IMR-90 (cell line): ENCODE results near the gene GABBR2. TPM values are rescaled to one million over a fixed set of nuclear protein-coding genes. Genes with fewer than 3 reads are reported as not detected.
A peak's percentile ranks its signal among the peaks of the same experiment; 100 is the strongest.

Experiments
- ATAC-seq: fragments of 200-7000 bp; cut with Tn5 transposase; 2 replicates; pipeline ENCODE4 v1.9.1; 2020; ENCODE audit warnings: low read depth, mild to moderate bottlenecking, moderate library complexity
- BruUV-seq: library from RNA; stranded (reverse); fragments of 400-500 nt; replicated peaks from 2 replicates; lab custom pipeline; 2021; lab: Mats Ljungman, UMichigan
- CTCF ChIA-PET: fragments of 300-600 bp; formaldehyde crosslinking; extraction: SDS; loops from one replicate; lab custom pipeline; 2021; ENCODE audit warnings: antibody characterized with exemption; lab: Yijun Ruan, JAX
- POLR2A ChIA-PET: fragments of 300-600 bp; sonication (Branson Sonifier 250); formaldehyde crosslinking; loops from one replicate; lab custom pipeline; 2022; ENCODE audit warnings: antibody characterized with exemption; ENCODE audit not compliant: unreplicated experiment; lab: Charles Lee
- DNase-seq: peaks from one replicate; pipeline ENCODE4 v3.0.0; 2013
- H2AFZ ChIP-seq: replicated peaks from 2 replicates; pipeline ENCODE3; 2013; ENCODE audit warnings: low read length, mild to moderate bottlenecking; ENCODE audit not compliant: poor library complexity
- H2AK5ac ChIP-seq: 2 replicates; pipeline ENCODE4 v1.6.1; 2013; ENCODE audit warnings: low read depth, low read length, inconsistent platforms
- H2AK9ac ChIP-seq: replicated peaks from 2 replicates; pipeline ENCODE3; 2013; ENCODE audit warnings: mild to moderate bottlenecking, low read depth, low read length, moderate library complexity; ENCODE audit not compliant: poor library complexity
- H2BK120ac ChIP-seq: 2 replicates; pipeline ENCODE4 v1.6.1; 2013; ENCODE audit warnings: low read depth, low read length, inconsistent platforms
- H2BK15ac ChIP-seq: 3 replicates; pipeline ENCODE4 v1.6.1; 2013; ENCODE audit warnings: low read depth, low read length, inconsistent platforms
- H2BK20ac ChIP-seq: 2 replicates; pipeline ENCODE4 v1.6.1; 2013; ENCODE audit warnings: low read depth, mild to moderate bottlenecking, inconsistent platforms, low read length, moderate library complexity
- H2BK5ac ChIP-seq: 2 replicates; pipeline ENCODE4 v1.6.1; 2013; ENCODE audit warnings: mild to moderate bottlenecking, low read depth, low read length, inconsistent platforms; ENCODE audit not compliant: poor library complexity, severe bottlenecking
- H3K14ac ChIP-seq: replicated peaks from 2 replicates; pipeline ENCODE4 v1.6.1; 2013; ENCODE audit warnings: low read depth, low read length, inconsistent platforms
- H3K18ac ChIP-seq: 2 replicates; pipeline ENCODE4 v1.6.1; 2013; ENCODE audit warnings: low read depth, low read length, control low read depth
- H3K23ac ChIP-seq: 2 replicates; pipeline ENCODE4 v1.6.1; 2013; ENCODE audit warnings: low read depth, low read length, inconsistent platforms
- H3K27ac ChIP-seq: 2 replicates; pipeline ENCODE4 v1.5.1; 2013; ENCODE audit warnings: mild to moderate bottlenecking, control low read depth, low read length; ENCODE audit not compliant: insufficient read depth
- H3K27me3 ChIP-seq: 2 replicates; pipeline ENCODE4 v1.6.1; 2013; ENCODE audit warnings: low read length; ENCODE audit not compliant: control insufficient read depth, insufficient read depth
- H3K36me3 ChIP-seq: 2 replicates; pipeline ENCODE4 v1.6.1; 2013; ENCODE audit warnings: low read length, mixed read lengths; ENCODE audit not compliant: control insufficient read depth, insufficient read depth
- H3K4ac ChIP-seq: 2 replicates; pipeline ENCODE4 v1.6.1; 2013; ENCODE audit warnings: low read depth, low read length, inconsistent platforms
- H3K4me1 ChIP-seq: 2 replicates; pipeline ENCODE4 v1.6.1; 2013; ENCODE audit warnings: low read length, mixed read lengths; ENCODE audit not compliant: control insufficient read depth, insufficient read depth
- H3K4me2 ChIP-seq: 2 replicates; pipeline ENCODE4 v1.6.1; 2013; ENCODE audit warnings: low read depth, mild to moderate bottlenecking, control low read depth, low read length, moderate library complexity
- H3K4me3 ChIP-seq: 2 replicates; pipeline ENCODE4 v1.5.1; 2013; ENCODE audit warnings: low read depth, mild to moderate bottlenecking, control low read depth, low read length, moderate library complexity; ENCODE audit not compliant: insufficient read depth
- H3K56ac ChIP-seq: 2 replicates; pipeline ENCODE4 v1.6.1; 2013; ENCODE audit warnings: low read length, inconsistent platforms; ENCODE audit not compliant: insufficient read depth; ENCODE audit errors: extremely low read depth
- H3K79me1 ChIP-seq, 2 experiments: 2 replicates each; pipeline ENCODE4 v1.6.1; 2013; ENCODE audit warnings: low read length in 2 of 2, inconsistent platforms in 1 of 2, low read depth in 1 of 2
- H3K9ac ChIP-seq: 2 replicates; pipeline ENCODE4 v1.6.1; 2013; ENCODE audit warnings: low read depth, low read length, control low read depth
- H3K9me1 ChIP-seq: 2 replicates; pipeline ENCODE4 v1.6.1; 2013; ENCODE audit warnings: low read length, inconsistent platforms; ENCODE audit not compliant: insufficient read depth
- H3K9me3 ChIP-seq: 2 replicates; pipeline ENCODE4 v1.6.1; 2013; ENCODE audit warnings: low read length; ENCODE audit not compliant: control insufficient read depth, insufficient read depth
- H4K20me1 ChIP-seq: 2 replicates; pipeline ENCODE4 v1.6.1; 2013; ENCODE audit warnings: low read length, inconsistent platforms; ENCODE audit not compliant: insufficient read depth
- H4K5ac ChIP-seq: 2 replicates; pipeline ENCODE4 v1.6.1; 2013; ENCODE audit warnings: mild to moderate bottlenecking, low read depth, low read length, control low read depth
- H4K8ac ChIP-seq, 2 experiments: 2 replicates each; pipeline ENCODE4 v1.6.1; 2013; ENCODE audit warnings: low read depth in 2 of 2, low read length in 2 of 2, control low read depth in 1 of 2, inconsistent platforms in 1 of 2
- H4K91ac ChIP-seq: 2 replicates; pipeline ENCODE4 v1.6.1; 2013; ENCODE audit warnings: low read depth, low read length, inconsistent platforms; ENCODE audit not compliant: insufficient read depth
- CEBPB ChIP-seq: IDR thresholded peaks from 2 replicates; pipeline ENCODE4 v1.6.1; 2012; ENCODE audit warnings: low read depth, low read length, improper control_type of control experiment
- CTCF ChIP-seq: conservative IDR thresholded peaks from 2 replicates; pipeline ENCODE4 v1.5.1; 2012; ENCODE audit warnings: mild to moderate bottlenecking, low read depth, low read length, improper control_type of control experiment
- RAD21 ChIP-seq: IDR thresholded peaks from 2 replicates; pipeline ENCODE4 v1.6.1; 2012; ENCODE audit warnings: low read length, improper control_type of control experiment
- SMC3 ChIP-seq: fragments of 150-350 bp; IDR thresholded peaks from 2 replicates; pipeline ENCODE4 v1.6.1; 2016; ENCODE audit warnings: low read depth, mild to moderate bottlenecking, antibody characterized with exemption, low read length, moderate library complexity
- USF2 ChIP-seq: fragments of 150-350 bp; IDR thresholded peaks from 2 replicates; pipeline ENCODE4 v1.6.1; 2017; ENCODE audit warnings: mild to moderate bottlenecking, antibody characterized with exemption, low read length, low read depth
- WGBS, 2 experiments: methylation state at CpG; one replicate each; pipeline versions ENCODE4 v1.1.5 to v1.1.7; 2013; ENCODE audit warnings: missing lambda C conversion rate in 2 of 2; ENCODE audit not compliant: insufficient read length in 1 of 2; ENCODE audit errors: extremely low coverage in 2 of 2; 5-methylcytosine and 5-hydroxymethylcytosine counted together
- dilution Hi-C: fragments of 300-500 bp; cut with HindIII; formaldehyde crosslinking; loops from one replicate; pipeline ENCODE4 v1.14.3; 2018; ENCODE audit warnings: low sequenced_read_pairs; ENCODE audit not compliant: unreplicated experiment
- in situ Hi-C: fragments of 300-500 bp; cut with MboI; formaldehyde crosslinking; loops from 3 replicates; pipeline ENCODE4 v1.14.3; 2019; ENCODE audit warnings: low sequenced_read_pairs, inconsistent platforms, mixed read lengths
- intact Hi-C: fragments of 100-400 bp; cut with micrococcal nuclease; formaldehyde crosslinking; loops from 2 replicates; pipeline ENCODE4 v1.10.0; 2022
- polyA plus RNA-seq, 3 experiments: library from polyadenylated mRNA; depleted of rRNA; stranded (reverse); fragments of >200 nt; gene quantifications; 2 replicates each; pipeline ENCODE4 v1.2.3, GENCODE V29; 2012; ENCODE audit warnings: low replicate concordance in 1 of 3
- total RNA-seq: library from RNA; depleted of rRNA; stranded (reverse); fragments of >200 nt; gene quantifications from 2 replicates; pipeline ENCODE4 v1.2.3, GENCODE V29; 2012

The GABBR2 gene
- total and polyA plus RNA-seq, 2 of the 4 experiments (the other 2 are of a cell fraction) = 14.2 to 20.3 TPM

- dilution Hi-C loops (no loop called here), in situ Hi-C loops (no loop called here), intact Hi-C loops (no loop called here)
- Histone ChIP-seq H2AFZ (peak overlapping the region; percentile 75), H3K56ac (no peak overlapping the region), H3K9me1 (peaks cover 8% of the 10 kb centered on the region; the same call in 1 of the 2 replicates), H3K27ac (no peak overlapping the region), H2BK5ac (peak overlapping the region; percentile 92), H2BK15ac (peak overlapping the region; percentile 89; the same call in 1 of the 3 replicates), H2AK9ac (no peak overlapping the region), H3K23ac (no peak overlapping the region), H3K4ac (peak overlapping the region; percentile 41; the same call in 1 of the 2 replicates), H4K20me1 (no peaks in the 10 kb centered on the region), H3K9me3 (no peaks in the 10 kb centered on the region), H4K91ac (peak overlapping the region; percentile 13; the same call in 1 of the 2 replicates), H3K4me3 (no peak overlapping the region), H3K18ac (peak overlapping the region; percentile 26; the same call in 1 of the 2 replicates), H4K8ac (peak overlapping the region in 1 of 2 experiments; percentile 44; a peak in 2 of 4 replicates), H3K4me2 (peak overlapping the region; percentile 38; the same call in 1 of the 2 replicates), H3K14ac (peak overlapping the region; percentile 37; the same call in 1 of the 2 replicates), H3K79me1 (peaks cover 7 to 36% of the 10 kb centered on the region in 2 experiments; a peak in 3 of 4 replicates), H4K5ac (peak overlapping the region; percentile 10; the same call in 1 of the 2 replicates), H3K36me3 (no peaks in the 10 kb centered on the region), H3K27me3 (no peaks in the 10 kb centered on the region), H2BK120ac (peak overlapping the region; percentile 50), H2AK5ac (0 out of 2 replicates have a peak overlapping the region, but pooled peaks have one; percentile 35), H2BK20ac (peak overlapping the region; percentile 61; the same call in 1 of the 2 replicates), H3K9ac (no peak overlapping the region), H3K4me1 (peaks cover 13% of the 10 kb centered on the region)
- no TSS peak for BruUV-seq
- 72% methylated on average over 3 of the region's 5 CpGs; no CpG with 5 or more reads in 1 of the 2 experiments for WGBS, 2 experiments
- TF ChIP-seq CEBPB (no peak), SMC3 (peak; percentile 47), CTCF (peak; percentile 42), RAD21 (peak; percentile 59), USF2 (no peak)
- ATAC-seq (peak; percentile 60), DNase-seq (peak; percentile 62)
- POLR2A ChIA-PET = interaction anchor here (0.6 to 0.7 kb wide), 2 partner anchors 35 to 467 kb away, joined by 4 read pairs; no protein-coding TSS in a partner anchor
- CTCF ChIA-PET = interaction anchor here (0.8 to 1.3 kb wide), 5 partner anchors 11 to 61 kb away, joined by 3 to 4 read pairs (median 3); no protein-coding TSS in a partner anchor
Observed at GRCh38 chr9:98523231-98523901, 185.4 kb downstream of the GABBR2 start.
